Measurements from ENCODE around the gene CD247. TPM values are rescaled to one million over a fixed set of nuclear protein-coding genes. Genes with fewer than 3 reads are reported as not detected.
A peak's percentile ranks its signal among the peaks of the same experiment; 100 is the strongest.

The CD247 gene
- total and polyA plus RNA-seq, 9 of the 15 experiments (the other 6 are each of a cell fraction or from before 2014, with no cell fraction given), result 0.08 to 0.42 (median 0.28) TPM; not detected in 5

DNA sequence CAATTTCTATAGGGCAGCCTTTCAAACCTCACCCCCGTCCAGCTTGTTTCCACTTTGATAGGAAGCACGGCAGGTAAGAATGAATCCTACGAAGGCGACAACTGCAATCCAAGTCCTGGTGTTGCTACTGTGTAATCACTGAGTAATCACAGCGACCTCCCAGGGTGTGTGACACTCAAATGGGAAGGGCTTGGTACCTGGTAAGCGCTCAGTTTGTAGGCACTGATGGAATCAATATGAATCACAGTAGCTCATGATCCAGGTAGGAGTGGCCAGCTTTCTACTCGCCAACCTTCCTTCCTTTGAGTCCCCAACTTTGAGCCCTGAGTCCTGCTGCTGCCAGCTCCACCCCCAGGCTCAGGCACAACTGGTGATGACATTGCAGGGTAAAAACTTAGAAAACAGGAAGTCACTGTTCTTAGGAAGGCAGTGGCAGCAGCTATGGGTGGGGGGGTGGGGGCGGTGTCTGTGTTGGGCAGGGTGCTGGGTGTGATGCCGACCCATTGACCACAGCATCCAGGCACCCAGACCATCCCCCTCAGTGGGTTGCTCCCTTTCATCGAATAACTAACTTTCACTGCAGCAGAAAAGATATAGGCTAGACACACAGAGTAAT is 70.7 kb downstream of the CD247 start (continued):
- TF ChIP-seq, protein P1, sequence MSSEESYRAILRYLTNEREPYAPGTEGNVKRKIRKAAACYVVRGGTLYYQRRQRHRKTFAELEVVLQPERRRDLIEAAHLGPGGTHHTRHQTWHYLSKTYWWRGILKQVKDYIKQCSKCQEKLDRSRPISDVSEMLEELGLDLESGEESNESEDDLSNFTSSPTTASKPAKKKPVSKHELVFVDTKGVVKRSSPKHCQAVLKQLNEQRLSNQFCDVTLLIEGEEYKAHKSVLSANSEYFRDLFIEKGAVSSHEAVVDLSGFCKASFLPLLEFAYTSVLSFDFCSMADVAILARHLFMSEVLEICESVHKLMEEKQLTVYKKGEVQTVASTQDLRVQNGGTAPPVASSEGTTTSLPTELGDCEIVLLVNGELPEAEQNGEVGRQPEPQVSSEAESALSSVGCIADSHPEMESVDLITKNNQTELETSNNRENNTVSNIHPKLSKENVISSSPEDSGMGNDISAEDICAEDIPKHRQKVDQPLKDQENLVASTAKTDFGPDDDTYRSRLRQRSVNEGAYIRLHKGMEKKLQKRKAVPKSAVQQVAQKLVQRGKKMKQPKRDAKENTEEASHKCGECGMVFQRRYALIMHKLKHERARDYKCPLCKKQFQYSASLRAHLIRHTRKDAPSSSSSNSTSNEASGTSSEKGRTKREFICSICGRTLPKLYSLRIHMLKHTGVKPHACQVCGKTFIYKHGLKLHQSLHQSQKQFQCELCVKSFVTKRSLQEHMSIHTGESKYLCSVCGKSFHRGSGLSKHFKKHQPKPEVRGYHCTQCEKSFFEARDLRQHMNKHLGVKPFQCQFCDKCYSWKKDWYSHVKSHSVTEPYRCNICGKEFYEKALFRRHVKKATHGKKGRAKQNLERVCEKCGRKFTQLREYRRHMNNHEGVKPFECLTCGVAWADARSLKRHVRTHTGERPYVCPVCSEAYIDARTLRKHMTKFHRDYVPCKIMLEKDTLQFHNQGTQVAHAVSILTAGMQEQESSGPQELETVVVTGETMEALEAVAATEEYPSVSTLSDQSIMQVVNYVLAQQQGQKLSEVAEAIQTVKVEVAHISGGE (CRISPR knock-in tag; IDR thresholded peaks at IDR 0.05), result no peak
- TF ChIP-seq THRAP3 (IDR thresholded peaks at IDR 0.05; ENCODE audit: borderline replicate concordance), result no peak
- TF ChIP-seq E2F3 (CRISPR knock-in tag; IDR thresholded peaks at IDR 0.05), result no peak
- TF ChIP-seq XRCC3 (IDR thresholded peaks at IDR 0.05), result no peak
- no peak for TF ChIP-seq POLR3G (IDR thresholded peaks at IDR 0.05; ENCODE audit: extremely low read depth, insufficient read length, insufficient replicate concordance)
- TF ChIP-seq, protein P2, sequence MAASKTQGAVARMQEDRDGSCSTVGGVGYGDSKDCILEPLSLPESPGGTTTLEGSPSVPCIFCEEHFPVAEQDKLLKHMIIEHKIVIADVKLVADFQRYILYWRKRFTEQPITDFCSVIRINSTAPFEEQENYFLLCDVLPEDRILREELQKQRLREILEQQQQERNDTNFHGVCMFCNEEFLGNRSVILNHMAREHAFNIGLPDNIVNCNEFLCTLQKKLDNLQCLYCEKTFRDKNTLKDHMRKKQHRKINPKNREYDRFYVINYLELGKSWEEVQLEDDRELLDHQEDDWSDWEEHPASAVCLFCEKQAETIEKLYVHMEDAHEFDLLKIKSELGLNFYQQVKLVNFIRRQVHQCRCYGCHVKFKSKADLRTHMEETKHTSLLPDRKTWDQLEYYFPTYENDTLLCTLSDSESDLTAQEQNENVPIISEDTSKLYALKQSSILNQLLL (CRISPR knock-in tag; IDR thresholded peaks at IDR 0.05; ENCODE audit: borderline replicate concordance), result no peak
- TF ChIP-seq ATF1 (CRISPR knock-in tag; IDR thresholded peaks at IDR 0.05), result no peak
- TF ChIP-seq ATF1 (tag; IDR thresholded peaks at IDR 0.05), result peak; percentile 44
- TF ChIP-seq ZNF165 (CRISPR knock-in tag; IDR thresholded peaks at IDR 0.05; ENCODE audit: borderline replicate concordance), result no peak
- no peak for TF ChIP-seq CREB3L1 (IDR thresholded peaks at IDR 0.05; ENCODE audit: borderline replicate concordance, low read depth)
- no peak for TF ChIP-seq SP2 (IDR thresholded peaks at IDR 0.05; ENCODE audit: extremely low read depth, low read depth, low read length, poor library complexity, severe bottlenecking)
- TF ChIP-seq ZNF217 (CRISPR knock-in tag; IDR thresholded peaks at IDR 0.05), result no peak
- TF ChIP-seq, protein P3, sequence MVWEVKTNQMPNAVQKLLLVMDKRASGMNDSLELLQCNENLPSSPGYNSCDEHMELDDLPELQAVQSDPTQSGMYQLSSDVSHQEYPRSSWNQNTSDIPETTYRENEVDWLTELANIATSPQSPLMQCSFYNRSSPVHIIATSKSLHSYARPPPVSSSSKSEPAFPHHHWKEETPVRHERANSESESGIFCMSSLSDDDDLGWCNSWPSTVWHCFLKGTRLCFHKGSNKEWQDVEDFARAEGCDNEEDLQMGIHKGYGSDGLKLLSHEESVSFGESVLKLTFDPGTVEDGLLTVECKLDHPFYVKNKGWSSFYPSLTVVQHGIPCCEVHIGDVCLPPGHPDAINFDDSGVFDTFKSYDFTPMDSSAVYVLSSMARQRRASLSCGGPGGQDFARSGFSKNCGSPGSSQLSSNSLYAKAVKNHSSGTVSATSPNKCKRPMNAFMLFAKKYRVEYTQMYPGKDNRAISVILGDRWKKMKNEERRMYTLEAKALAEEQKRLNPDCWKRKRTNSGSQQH (CRISPR knock-in tag; IDR thresholded peaks at IDR 0.05), result 0 out of 2 replicates have a peak, but pooled peaks have one; percentile 5
- no peak for TF ChIP-seq ELF2 (CRISPR knock-in tag; IDR thresholded peaks at IDR 0.05)
- TF ChIP-seq, protein P4, sequence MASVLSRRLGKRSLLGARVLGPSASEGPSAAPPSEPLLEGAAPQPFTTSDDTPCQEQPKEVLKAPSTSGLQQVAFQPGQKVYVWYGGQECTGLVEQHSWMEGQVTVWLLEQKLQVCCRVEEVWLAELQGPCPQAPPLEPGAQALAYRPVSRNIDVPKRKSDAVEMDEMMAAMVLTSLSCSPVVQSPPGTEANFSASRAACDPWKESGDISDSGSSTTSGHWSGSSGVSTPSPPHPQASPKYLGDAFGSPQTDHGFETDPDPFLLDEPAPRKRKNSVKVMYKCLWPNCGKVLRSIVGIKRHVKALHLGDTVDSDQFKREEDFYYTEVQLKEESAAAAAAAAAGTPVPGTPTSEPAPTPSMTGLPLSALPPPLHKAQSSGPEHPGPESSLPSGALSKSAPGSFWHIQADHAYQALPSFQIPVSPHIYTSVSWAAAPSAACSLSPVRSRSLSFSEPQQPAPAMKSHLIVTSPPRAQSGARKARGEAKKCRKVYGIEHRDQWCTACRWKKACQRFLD (CRISPR knock-in tag; IDR thresholded peaks at IDR 0.05), result peak; percentile 18; the same call in 1 of the 2 replicates
- no peak for TF ChIP-seq TFAP4 (CRISPR knock-in tag; IDR thresholded peaks at IDR 0.05; ENCODE audit: borderline replicate concordance)
- no peak for TF ChIP-seq EHMT2 (IDR thresholded peaks at IDR 0.05)
